OCI-LY7 (cell line): Measurements from ENCODE around the gene CIB1.

Source experiments
- EZH2phosphoT487 ChIP-seq: fragments of 200-600 bp; sonication (generic); IDR thresholded peaks from 2 replicates; pipeline ENCODE4 v1.6.1; 2018; ENCODE audit warnings: low read depth, borderline replicate concordance, mild to moderate bottlenecking, mixed run types, antibody characterized with exemption, low read length, moderate library complexity, mixed read lengths
- TF ChIP-seq, protein P1 (sequence below): fragments of 200-600 bp; sonication (generic); conservative IDR thresholded peaks from 2 replicates; pipeline ENCODE4 v1.5.1; 2014; ENCODE audit warnings: mild to moderate bottlenecking, antibody characterized with exemption, low read length, moderate library complexity, mixed read lengths

DNA sequence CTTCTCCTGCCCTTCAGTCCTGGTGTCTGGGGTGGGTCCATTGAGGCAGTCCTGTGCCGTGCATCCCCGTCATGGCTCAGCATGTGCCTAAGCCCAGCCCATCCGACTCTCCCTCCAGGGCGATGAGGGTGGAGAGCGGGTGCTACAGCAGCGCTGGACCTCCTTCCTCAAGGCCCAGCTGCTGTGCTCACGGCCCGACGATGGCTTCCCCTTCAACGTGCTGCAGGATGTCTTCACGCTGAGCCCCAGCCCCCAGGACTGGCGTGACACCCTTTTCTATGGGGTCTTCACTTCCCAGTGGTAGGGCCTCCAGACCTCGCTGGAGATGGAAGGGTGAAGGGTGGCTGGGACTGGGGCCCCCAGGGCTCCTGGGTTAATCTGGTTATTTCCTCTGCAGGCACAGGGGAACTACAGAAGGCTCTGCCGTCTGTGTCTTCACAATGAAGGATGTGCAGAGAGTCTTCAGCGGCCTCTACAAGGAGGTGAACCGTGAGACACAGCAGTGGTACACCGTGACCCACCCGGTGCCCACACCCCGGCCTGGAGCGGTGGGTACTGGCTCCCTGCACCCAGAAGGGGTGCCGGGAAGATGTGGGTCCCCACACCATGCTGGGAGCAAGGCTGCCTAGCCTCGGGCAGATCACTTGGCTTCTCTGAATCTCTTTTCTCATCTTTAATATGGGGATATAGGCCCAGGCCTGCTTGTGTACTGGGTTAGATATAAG is 10.1 kb downstream of the CIB1 start:
- TF ChIP-seq, protein P1, sequence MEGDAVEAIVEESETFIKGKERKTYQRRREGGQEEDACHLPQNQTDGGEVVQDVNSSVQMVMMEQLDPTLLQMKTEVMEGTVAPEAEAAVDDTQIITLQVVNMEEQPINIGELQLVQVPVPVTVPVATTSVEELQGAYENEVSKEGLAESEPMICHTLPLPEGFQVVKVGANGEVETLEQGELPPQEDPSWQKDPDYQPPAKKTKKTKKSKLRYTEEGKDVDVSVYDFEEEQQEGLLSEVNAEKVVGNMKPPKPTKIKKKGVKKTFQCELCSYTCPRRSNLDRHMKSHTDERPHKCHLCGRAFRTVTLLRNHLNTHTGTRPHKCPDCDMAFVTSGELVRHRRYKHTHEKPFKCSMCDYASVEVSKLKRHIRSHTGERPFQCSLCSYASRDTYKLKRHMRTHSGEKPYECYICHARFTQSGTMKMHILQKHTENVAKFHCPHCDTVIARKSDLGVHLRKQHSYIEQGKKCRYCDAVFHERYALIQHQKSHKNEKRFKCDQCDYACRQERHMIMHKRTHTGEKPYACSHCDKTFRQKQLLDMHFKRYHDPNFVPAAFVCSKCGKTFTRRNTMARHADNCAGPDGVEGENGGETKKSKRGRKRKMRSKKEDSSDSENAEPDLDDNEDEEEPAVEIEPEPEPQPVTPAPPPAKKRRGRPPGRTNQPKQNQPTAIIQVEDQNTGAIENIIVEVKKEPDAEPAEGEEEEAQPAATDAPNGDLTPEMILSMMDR: no peak
- no peak for TF ChIP-seq EZH2phosphoT487
